ENCODE data around the gene FBXL7.

DNA sequence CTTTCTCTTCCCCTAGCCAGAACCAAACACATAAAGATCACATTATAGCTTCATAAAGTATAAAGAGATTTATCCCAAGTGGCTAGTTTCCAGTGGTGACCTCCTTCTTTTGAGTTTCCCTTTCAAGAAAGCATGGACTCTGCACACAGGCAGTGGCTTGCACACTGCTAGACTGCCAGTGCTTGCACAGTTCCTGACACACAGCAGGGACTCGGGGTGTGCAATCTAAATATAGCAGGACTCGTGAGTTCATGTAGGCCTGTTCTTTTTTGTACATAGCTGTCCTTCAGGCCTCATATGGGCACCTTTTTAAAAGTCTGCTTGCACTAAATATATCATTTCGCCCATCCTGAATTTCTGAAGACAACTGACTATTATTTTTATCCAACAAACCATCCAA is 308.6 kb downstream of the FBXL7 start:
- TF ChIP-seq, protein P1, sequence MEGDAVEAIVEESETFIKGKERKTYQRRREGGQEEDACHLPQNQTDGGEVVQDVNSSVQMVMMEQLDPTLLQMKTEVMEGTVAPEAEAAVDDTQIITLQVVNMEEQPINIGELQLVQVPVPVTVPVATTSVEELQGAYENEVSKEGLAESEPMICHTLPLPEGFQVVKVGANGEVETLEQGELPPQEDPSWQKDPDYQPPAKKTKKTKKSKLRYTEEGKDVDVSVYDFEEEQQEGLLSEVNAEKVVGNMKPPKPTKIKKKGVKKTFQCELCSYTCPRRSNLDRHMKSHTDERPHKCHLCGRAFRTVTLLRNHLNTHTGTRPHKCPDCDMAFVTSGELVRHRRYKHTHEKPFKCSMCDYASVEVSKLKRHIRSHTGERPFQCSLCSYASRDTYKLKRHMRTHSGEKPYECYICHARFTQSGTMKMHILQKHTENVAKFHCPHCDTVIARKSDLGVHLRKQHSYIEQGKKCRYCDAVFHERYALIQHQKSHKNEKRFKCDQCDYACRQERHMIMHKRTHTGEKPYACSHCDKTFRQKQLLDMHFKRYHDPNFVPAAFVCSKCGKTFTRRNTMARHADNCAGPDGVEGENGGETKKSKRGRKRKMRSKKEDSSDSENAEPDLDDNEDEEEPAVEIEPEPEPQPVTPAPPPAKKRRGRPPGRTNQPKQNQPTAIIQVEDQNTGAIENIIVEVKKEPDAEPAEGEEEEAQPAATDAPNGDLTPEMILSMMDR (IDR thresholded peaks at IDR 0.05; ENCODE audit: extremely low read depth in 1 of 2, insufficient read depth in 1 of 2, low read depth in 1 of 2, low read length in 2 of 2): no peak
- TF ChIP-seq JUN (IDR thresholded peaks at IDR 0.05; ENCODE audit: borderline replicate concordance, insufficient read depth, insufficient read length, low read depth) (no peak), POLR2A (IDR thresholded peaks at IDR 0.05; ENCODE audit: low read depth, low read length) (no peak), POLR2AphosphoS5 (IDR thresholded peaks at IDR 0.05; ENCODE audit: insufficient read depth, low read depth, low read length) (no peak), EZH2 (IDR thresholded peaks at IDR 0.05; ENCODE audit: borderline replicate concordance, low read depth, low read length, severe bottlenecking) (no peak)

Data from endothelial cell of umbilical vein (primary cell).